HG03354 (cell line): Measurements from ENCODE around the gene GRIK2.

Experiments used
- ATAC-seq: cut with Tn5 transposase; IDR thresholded peaks from one replicate; pipeline ENCODE4 v1.9.1; 2021; ENCODE audit warnings: mild to moderate bottlenecking; ENCODE audit not compliant: unreplicated experiment, poor library complexity, severe bottlenecking

GRIK2 gene

DNA sequence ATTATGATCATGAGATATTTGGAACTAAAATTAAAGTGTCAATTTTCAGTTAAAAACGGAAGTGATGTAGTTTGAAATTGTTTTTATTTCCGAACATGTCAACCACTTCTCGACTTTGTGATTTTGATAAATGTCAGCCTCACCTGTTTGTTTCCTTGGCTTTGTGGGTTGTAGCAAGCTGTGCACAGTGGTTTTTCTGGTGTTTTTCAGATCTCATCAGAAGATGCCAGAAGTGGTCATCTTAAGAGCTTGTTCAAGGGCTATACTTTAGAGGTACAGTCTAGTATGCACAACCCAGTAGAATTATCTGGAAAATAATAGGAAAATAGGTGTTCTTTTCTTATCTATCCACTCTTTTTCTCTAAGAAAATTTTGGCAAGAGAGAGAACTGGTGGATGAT, 134.0 kb downstream of the GRIK2 start:
- no peak for ATAC-seq

DNA sequence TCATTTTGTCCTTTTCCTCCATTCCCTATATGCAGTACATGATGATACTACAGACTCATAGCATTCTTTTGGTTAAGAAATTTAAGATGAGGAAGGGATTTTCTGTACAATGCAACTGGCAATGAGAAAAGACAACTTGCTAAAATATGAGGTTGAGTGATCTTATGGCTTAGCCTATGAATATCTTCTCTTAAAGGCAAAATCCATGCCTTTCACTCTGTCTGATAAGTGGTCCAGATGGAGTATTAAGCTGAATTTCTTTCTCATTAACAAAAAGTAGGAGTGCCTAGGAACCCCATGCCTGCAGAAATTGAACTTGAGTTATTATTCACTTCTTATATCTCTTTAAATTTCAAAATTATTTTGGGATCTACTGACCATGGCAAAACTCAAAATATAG, 135.3 kb downstream of the GRIK2 start:
- ATAC-seq = no peak

DNA sequence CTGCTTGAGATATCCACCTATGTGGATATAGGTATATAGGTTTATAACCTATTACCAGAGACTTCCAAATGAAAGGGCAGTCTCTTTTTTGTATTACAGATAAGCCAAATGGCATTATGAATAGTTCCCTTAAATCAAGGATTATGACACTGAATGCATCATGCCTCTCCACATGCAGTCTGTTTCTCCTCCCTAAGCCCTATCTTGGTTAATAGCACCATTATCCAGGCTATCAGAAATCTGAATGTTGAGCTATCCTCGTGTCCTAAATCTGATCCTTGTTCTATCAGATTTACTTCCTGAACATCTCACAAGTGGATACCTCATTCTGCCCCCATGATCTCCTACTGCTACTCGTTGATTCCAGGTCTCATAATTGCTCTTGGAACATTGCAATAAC, 138.0 kb downstream of the GRIK2 start:
- no peak for ATAC-seq

DNA sequence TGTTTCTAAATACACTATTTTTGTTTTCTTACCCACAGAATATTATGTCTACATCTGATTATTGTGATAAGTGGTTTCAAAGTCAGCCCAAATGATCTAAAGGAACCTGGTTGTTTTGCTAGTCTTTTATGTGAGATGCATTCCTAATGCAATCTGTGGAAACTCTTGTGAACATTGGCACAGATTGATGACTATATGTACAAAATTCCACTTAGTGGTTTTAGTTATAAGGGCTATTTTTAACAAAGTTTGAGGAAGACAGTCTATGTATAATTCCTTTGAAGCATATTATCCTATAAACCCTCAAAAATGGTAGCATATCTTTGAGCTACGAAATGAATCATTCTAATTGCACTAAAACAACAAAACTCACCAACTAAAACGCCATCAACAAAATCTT, 140.9 kb downstream of the GRIK2 start:
- ATAC-seq = no peak

DNA sequence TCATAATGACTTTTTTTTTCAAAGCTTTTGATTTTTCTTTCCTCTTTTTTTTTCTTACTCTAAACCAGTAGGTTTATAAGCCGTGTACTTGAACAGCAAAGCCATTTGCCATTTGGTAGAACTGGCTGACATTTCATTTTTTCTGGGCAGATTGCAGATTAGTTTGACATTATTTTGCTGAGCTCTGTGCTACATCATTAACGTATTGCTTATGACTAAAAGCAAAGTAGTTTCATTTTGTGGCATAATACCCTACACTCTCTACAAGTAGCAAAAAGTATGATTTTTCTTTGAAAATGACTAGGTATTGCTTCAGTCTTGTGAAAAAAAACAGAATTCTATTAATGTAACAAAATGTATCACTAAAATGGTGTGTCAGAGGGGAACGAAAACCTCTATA, 141.3 kb downstream of the GRIK2 start:
- ATAC-seq = no peak

DNA sequence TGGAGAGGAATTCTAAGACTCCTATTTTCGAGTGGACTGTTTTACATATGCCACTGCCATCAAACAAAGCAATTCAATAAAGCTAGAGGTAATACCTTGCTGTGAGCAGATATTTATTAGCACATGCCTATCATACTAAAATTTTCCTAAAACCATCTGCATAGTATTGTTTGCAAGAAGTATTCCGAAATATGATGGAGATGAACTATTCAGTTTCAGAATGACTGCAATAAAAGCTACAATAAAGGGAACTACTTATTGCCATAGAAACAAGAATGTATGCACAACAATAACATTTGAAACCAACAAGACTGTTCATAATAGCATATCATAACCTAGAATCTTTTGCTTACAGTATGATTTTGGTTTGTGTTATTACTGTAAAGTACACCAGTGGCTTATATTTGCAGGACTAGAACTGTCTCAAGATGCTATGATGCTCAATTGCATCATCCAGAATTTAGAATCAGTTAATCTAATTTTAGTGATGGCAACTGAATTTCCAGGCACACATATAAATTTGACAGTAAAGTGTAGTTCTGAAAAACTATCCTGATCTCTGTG, 144.3 kb downstream of the GRIK2 start:
- ATAC-seq = no peak

DNA sequence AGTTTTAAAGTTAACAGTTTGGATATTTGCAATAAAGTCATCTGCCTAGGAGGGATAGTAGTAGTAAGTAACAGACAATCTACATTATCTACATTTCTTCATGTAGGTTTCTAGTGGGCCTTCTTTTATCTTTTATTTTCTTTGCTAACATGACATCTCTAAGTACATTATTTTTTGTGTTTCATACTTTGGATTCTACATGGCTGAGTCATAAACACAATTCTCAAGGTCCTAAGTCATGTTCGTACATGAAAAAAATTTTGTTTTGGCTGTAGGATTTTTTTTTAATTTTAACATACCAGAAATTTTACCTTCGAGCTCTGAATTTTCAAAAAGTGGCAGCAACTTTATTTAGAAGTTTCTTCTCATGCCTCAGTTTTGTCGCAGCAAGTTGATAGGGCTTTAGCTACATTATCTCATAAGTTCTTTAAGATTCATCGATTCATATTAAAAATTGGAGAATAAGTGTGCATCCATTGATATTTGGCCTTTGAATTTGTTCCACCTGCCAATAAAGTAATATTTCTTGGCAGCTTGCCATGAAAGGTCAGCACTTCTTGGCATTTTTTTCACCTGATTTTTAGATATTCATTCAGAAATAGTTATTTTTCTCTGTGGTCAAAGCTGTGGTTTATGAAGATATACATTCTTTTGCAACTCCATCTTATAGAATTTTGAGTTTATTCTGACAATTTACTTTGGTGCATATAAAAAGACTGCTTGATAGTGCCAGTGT, 146.2 kb downstream of the GRIK2 start:
- no peak for ATAC-seq

DNA sequence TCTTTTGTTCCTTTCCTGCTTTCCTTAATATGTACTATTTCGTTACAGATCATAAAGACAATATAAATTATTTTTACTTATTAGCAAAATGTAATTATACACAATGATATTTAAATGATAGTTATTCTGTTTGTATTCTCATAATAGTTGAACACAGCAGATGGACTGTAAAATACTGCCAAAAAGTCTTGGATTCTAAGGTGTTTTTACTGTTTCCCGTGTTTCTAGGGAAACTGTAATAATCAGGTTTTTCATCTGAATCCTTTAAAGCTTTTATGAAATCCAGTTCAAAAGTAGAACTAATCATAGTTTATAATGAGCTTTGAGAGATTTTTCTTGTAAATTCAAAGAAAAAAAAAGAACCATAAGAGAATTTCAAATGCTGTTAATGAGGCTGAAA, 148.4 kb downstream of the GRIK2 start:
- no peak for ATAC-seq

DNA sequence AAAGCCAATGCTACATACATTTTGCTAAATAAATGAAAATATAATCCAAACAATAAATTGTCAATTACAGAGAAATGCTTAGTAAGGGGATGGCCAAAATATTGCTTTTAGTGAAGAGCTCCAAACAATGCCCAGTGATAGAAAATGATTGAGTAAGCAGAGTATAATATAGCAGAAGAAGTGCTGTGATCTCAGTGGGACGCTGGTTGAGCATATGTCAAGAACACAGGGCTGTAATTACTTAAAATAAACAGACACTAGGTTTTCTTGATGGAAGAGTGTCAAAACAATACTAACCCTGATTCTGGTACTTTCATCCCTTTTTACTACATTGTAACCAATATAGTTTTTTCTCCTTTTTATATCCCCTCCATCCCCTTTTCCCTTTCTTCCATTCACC, 150.3 kb downstream of the GRIK2 start:
- no peak for ATAC-seq

DNA sequence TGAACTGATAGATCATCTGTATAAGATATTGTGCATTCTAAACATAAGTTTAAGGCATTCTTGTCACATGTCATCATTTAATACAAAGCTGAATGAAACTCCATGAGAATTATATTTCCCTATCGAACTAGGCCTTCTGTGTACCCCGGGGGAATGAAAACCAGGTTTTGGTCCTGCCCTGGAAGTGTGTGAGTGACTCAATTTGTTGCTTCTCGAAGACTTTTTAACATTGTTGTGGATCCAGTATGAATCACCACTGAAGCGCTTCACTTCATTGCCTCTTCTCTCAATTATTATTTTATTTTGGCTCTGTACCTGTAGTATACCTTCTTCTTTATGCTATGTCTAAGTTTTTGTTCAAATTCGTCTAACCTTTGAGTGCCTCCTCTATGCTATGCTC, 150.8 kb downstream of the GRIK2 start:
- no peak for ATAC-seq

DNA sequence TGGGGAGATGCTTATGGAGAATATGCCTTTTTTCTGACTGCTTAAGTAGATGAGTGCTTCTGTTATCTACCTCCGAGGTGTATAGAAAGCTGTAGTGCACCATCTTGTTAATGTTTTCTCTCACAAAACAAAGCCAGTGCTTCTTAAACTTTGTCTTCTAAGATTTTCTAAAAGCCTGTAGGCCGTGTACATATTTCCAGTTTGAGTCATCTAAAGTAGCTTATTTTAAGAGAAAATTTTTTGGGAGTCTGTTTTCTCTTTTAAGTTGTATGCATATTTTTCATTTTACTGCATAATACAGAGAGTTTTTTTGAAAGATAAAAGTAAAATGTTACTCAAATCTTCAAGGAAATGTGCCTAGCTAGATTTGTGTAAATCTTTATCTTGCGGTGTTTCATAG, 151.7 kb downstream of the GRIK2 start:
- ATAC-seq = no peak

DNA sequence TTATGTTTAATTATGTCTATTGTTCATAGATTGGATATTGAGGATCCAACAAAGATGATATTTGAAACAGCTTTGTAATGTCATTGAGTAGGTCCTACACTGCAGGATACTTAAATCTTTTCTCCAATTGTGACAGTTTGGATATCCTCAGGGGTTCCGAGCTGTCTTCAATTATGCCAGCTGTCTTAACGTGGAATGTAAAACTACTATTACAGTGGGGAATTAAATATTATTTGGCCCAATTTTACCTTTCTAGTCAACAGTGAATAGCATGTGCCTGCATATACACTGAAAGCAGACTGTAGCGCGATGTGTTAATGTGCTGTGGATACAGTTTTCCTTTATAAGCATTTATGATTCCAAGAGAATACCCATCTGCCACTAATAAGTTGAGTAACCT, 156.9 kb downstream of the GRIK2 start:
- no peak for ATAC-seq

DNA sequence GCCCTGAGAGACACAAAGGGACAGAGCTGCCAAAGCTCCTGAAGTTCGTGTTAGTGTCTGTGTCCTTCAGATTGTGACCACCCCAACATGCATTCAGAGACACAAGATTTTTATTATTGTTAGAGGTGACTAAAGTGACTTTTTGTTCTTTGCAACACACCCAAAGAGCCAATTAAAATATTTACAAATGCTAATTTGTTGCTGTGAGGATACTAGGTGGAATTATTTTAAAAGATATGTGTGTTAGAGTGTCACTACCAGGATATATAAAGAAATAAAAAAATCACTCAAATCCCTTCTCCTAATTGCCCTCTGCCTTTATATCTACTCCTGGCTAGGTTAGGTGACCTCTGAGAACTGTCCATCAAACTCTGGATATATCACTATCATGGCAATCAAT, 160.7 kb downstream of the GRIK2 start:
- no peak for ATAC-seq

DNA sequence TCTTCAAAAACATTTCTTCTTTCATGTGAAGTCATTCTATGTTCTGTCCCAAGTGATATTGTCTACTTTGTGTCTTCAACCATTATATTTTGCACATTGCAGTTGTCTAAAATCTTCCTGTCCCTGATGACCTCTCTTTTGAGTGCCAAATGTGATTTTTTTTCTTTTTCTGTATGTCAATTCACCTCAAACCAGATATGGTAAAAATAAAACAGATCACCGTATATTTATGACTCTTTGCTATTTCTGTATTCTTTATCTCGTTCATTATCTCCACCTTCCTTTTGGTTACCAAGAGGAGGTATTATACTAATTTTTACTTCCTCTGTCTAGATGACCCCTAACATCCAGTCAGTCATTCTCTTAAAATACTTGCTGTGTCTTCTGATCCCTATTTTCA, 165.2 kb downstream of the GRIK2 start:
- ATAC-seq = no peak

DNA sequence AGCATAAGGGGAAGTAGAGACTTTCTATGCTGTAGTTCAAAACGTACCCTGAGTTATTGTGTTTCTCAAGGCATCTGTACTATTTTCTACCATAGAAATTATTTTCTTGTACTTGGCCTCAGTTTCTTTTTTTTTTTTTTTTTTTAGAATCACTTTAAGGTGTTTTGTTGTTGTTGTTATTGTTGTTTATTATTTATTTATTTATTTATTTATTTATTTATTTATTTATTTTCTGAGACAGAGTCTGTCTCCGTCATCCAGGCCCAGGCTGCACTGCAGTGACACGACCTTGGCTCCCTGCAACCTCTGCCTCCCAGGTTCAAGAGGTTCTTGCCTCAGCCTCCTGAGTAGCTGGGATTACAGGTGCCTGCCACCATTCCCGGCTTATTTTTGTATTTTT, 179.1 kb downstream of the GRIK2 start:
- no peak for ATAC-seq

DNA sequence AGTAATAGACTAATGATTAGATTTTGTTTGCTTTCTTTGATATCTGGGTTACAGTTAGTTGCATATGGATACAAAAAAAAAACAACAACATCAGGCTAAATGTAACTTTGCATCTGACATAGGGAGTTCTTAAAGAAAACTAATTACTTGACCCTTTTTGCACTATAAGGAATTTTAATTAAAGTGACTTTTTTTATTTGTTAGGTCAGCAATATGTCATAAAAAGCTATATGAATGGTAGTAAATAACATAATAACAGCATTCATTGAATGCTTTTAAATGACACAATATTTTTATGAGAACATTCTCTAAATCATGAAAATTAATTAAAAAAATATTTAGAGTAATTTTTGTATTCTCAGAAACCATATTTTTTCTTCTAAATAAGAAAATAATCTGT, 183.6 kb downstream of the GRIK2 start:
- ATAC-seq = no peak

DNA sequence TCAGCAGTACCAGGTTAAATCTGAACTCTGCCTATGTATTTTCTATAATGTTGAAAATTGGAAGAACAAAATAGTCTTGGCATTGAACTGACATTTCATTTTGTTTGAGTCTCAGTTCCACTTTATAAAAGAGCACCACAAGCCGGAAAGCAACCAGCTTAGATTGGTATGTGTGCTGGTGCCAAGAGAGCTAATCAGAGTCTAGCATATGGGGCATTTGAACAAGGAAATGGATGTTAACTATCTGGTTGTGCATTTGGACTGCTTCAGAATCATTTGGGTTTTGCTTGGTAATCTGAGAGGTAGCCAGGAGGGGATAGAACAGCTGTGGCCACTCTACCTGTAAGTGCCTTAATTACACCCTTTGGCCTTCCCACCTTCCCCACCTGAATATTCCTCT, 184.8 kb downstream of the GRIK2 start:
- no peak for ATAC-seq

DNA sequence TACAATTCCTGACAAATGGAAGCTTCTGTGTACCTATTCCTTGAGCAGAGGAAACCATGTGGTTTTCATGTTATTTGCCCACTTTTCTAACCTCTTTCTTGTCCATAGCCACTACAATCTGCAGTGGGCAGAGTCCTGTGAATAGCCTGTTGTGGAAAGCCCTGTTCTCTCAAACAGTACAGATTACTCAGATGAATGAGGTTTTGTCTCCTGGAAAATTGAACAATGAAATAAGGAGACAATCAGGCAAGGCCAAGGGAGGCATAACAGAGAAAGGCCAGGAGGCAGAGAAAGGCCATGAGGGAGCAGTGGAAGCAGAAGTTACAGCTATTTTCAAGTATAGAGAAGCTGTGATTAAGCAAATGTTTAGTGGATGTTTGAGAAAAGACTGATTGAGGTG, 189.3 kb downstream of the GRIK2 start:
- ATAC-seq = no peak

DNA sequence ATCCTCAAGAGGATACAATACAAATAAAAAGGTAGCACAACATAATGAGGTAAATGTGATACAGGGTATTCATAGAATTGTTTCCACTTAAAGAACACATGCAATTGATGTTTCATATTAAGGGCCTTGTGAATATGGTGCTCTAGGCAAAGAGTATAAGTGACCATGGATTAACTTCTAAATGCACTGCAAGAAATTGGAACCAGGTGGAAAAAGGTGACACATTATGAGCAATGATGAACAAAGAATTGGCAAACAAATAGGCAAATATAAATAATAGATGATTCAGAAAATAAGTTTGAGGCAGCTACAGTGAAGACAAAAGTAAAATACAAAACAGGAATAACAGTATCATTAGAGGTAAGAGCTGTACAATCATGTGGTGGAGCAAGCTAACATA, 192.0 kb downstream of the GRIK2 start:
- no peak for ATAC-seq

DNA sequence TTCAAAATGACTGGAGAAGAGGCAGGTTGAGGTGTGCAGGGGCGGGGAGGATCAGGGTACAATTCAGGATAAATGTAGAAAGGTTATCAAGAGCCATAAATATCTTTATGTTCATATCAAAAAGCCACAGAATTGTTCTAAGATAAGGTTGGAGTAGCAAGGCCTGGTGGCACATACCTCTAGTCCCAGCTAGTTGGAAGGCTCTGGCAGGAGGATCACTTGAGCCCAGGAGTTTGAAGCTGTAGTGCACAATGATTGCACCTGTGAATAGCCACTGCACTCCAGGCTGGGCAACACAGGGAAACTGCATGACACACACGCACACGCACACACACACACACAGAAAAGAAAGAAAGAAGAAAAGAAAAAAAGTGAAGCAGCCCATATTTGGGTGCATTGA, 194.8 kb downstream of the GRIK2 start:
- ATAC-seq = no peak

DNA sequence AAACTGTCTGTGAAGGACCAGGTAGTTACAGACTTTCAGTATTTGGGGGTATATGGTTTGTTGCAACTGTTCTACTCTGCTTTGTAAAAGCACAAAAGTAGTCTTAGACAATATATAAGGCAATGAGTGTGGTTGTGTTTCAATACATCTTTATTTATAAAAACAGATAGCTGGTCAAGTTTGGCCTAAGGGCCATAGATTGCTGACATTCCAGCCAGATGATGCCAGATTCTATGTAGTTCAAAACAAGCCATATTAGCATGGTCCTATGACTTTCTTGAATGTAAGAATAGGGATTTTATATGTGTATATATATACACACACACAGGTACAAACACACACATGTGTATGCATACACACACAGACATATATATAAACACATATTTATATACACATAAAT, 201.8 kb downstream of the GRIK2 start:
- ATAC-seq = no peak

DNA sequence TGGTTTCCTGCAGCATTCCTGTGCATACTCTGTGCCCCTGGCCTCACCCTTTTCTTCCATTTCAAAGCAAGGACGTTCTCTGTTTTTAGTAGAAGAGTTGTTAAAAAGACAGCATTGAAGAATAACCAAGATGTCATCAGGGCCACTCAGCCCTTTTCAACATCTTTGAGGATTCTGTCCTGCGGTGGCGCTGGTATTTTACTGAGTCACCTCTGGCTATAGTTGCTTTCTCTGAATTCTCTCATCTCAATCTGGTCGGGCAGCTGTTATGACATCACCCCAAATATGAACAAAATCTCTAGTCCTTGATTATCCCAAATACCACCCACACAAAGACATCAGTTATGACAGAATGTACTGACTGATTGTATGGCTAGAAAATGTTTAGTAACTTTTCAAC, 204.2 kb downstream of the GRIK2 start:
- no peak for ATAC-seq
